A673 (cell line): Measurements from ENCODE around the gene CCDC127.

Source experiments
- CTCF ChIP-seq: fragments of 300-800, 200-600 bp; sonication (generic); conservative IDR thresholded peaks from 2 replicates; pipeline ENCODE4 v1.5.1; 2017; ENCODE audit warnings: low read depth, mild to moderate bottlenecking, antibody characterized with exemption, low read length, moderate library complexity, mixed read lengths
- EZH2 ChIP-seq: fragments of 200-600 bp; sonication (generic); IDR thresholded peaks from 2 replicates; pipeline ENCODE4 v1.6.1; 2017; ENCODE audit warnings: borderline replicate concordance, low read depth, mild to moderate bottlenecking, mixed read lengths, antibody characterized with exemption, low read length; ENCODE audit not compliant: poor library complexity, severe bottlenecking

- TF ChIP-seq CTCF (no peak), EZH2 (no peak)
These were observed 41.6 kb downstream of the CCDC127 start for GRCh38 chr5:176296-176823.
